Uterus (tissue), 2 donors: ENCODE measurements around the gene ATP6V1B1.

Source experiments
- CTCF ChIP-seq, 4 experiments: fragments of 200-600 bp in 2 of 4; fragments of 450-650 bp in 2 of 4; sonication (generic) in 2 of 4; IDR thresholded peaks; one replicate each; pipeline ENCODE4 v1.5.1; 2016 to 2019; ENCODE audit warnings: antibody characterized with exemption in 4 of 4, mild to moderate bottlenecking in 2 of 4, moderate library complexity in 1 of 4
- POLR2A ChIP-seq, 2 donors: fragments of 450-650 bp; IDR thresholded peaks; one replicate each; pipeline ENCODE4 v1.6.1; 2016; ENCODE audit warnings: antibody characterized with exemption in 2 of 2, mild to moderate bottlenecking in 1 of 2, moderate library complexity in 1 of 2

- TF ChIP-seq CTCF (IDR thresholded peaks at IDR 0.05) (no peak), POLR2A (IDR thresholded peaks at IDR 0.05) (no peak)
Observed at GRCh38 chr2:70988726-70989648, 53.3 kb downstream of the ATP6V1B1 start.
